Caco-2 (cell line): ENCODE results near the gene WNT5A. TPM values are rescaled to one million over a fixed set of nuclear protein-coding genes. Genes with fewer than 3 reads are reported as not detected.

Source experiments
- BruUV-seq: library from RNA; stranded (reverse); fragments of 400-500 nt; replicated peaks from 2 replicates; lab custom pipeline; 2021; lab: Mats Ljungman, UMichigan
- CTCF ChIA-PET: fragments of 300-600 bp; sonication (Branson Sonifier 250); formaldehyde crosslinking; loops from one replicate; lab custom pipeline; 2022; ENCODE audit warnings: antibody characterized with exemption; lab: Charles Lee
- POLR2A ChIA-PET: fragments of 300-600 bp; sonication (Branson Sonifier 250); formaldehyde crosslinking; loops from one replicate; lab custom pipeline; 2022; ENCODE audit warnings: antibody characterized with exemption; lab: Charles Lee
- DNase-seq, 2 experiments: peaks; one replicate each; pipeline versions ENCODE4 v3.0.0 to v3.0.0-alpha.2; 2020 to 2022
- H3K27me3 ChIP-seq: replicated peaks from 2 replicates; pipeline ENCODE4 v1.6.0; 2011; ENCODE audit warnings: low read length; ENCODE audit not compliant: control insufficient read depth, insufficient read depth
- H3K36me3 ChIP-seq: 2 replicates; pipeline ENCODE4 v1.5.1; 2011; ENCODE audit warnings: low read length; ENCODE audit not compliant: control insufficient read depth, insufficient read depth
- H3K4me1 ChIP-seq: fragments of 250-450 bp; sonication (Bioruptor Pico); 2 replicates; pipeline ENCODE4 v1.5.1; 2020; ENCODE audit warnings: mild to moderate bottlenecking
- H3K4me3 ChIP-seq: 2 replicates; pipeline ENCODE4 v1.5.1; 2011; ENCODE audit warnings: low read depth, mild to moderate bottlenecking, control low read depth, low read length
- H3K9me3 ChIP-seq: fragments of 250-450 bp; sonication (Bioruptor Pico); 2 replicates; pipeline ENCODE4 v1.5.1; 2020; ENCODE audit warnings: mild to moderate bottlenecking, moderate library complexity
- H3K27ac Mint-ChIP-seq: one replicate; pipeline ENCODE4 v1.8.0; 2022; ENCODE audit warnings: mixed read lengths; ENCODE audit not compliant: unreplicated experiment
- H3K27me3 Mint-ChIP-seq: one replicate; pipeline ENCODE4 v1.8.0; 2022; ENCODE audit warnings: mixed read lengths; ENCODE audit not compliant: insufficient read depth, unreplicated experiment
- H3K36me3 Mint-ChIP-seq: one replicate; pipeline ENCODE4 v1.8.0; 2022; ENCODE audit warnings: mild to moderate bottlenecking, mixed read lengths; ENCODE audit not compliant: insufficient read depth, unreplicated experiment
- H3K4me1 Mint-ChIP-seq: one replicate; pipeline ENCODE4 v1.8.0; 2022; ENCODE audit warnings: low read depth, mixed read lengths; ENCODE audit not compliant: unreplicated experiment
- H3K4me3 Mint-ChIP-seq: one replicate; pipeline ENCODE4 v1.8.0; 2022; ENCODE audit warnings: mild to moderate bottlenecking, moderate library complexity, mixed read lengths; ENCODE audit not compliant: unreplicated experiment
- H3K9me3 Mint-ChIP-seq: one replicate; pipeline ENCODE4 v1.8.0; 2022; ENCODE audit warnings: mixed read lengths; ENCODE audit not compliant: unreplicated experiment
- intact Hi-C: fragments of 100-400 bp; cut with micrococcal nuclease; formaldehyde crosslinking; loops from one replicate; pipeline ENCODE4 v1.10.0; 2022; ENCODE audit not compliant: unreplicated experiment
- total RNA-seq: library from RNA; stranded (reverse); gene quantifications from 2 replicates; pipeline ENCODE4 v1.2.3, GENCODE V29; 2022
- TF ChIP-seq, protein P1 (sequence below), 2 experiments: fragments of 200-600 bp in 1 of 2; IDR thresholded peaks; 1 replicate in 1 of 2; 2 replicates in 1 of 2; pipeline versions ENCODE4 v1.5.1 to v1.8.0; 2011 to 2022; ENCODE audit warnings: antibody characterized with exemption in 1 of 2, control low read depth in 1 of 2, inconsistent platforms in 1 of 2, low read depth in 1 of 2, low read length in 1 of 2, mild to moderate bottlenecking in 1 of 2, moderate library complexity in 1 of 2; ENCODE audit not compliant: insufficient read depth in 1 of 2, severe bottlenecking in 1 of 2, unreplicated experiment in 1 of 2

Gene WNT5A
- total RNA-seq, 1 experiment from 2014 or later = 8.8 TPM

DNA sequence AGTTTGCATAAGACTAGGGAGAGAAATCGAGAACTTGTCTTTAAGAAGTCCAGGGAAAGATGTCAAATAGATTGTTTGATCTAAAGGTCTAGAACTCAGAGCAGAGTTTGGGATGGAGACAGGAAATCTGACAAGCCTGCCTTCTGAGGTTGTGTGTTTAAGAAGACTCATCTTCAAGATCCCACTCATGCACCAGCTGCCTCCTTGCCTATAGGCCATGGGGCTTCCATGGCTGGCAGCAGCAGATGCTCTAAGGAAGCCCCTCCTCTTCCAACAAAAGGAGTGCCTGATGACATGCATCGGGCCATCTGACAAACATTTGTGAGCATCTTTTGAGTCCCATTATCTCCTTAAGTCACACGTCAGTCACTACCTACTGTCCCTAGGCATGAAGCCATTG is 47.4 kb downstream of the WNT5A start:
- DNase-seq = no peak
- intact Hi-C loops = no loop called here

DNA sequence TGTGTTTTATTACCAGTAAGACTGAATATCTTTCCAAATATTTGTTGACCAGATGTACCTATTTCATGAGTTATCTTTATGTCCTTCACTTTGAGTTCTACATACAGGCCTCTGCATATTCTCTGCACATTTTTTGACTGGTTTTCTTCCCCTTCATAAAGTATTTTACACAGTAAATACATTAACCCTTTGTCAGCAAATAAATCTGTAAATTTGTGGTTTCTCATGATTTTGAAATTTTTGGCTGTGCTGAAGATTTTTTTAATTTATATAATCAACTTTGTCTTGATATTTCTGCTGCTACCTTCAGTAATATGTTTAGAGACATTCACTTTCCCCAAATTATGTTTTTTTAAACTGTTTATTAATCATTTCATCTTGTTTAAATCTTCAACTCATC is 50.5 kb downstream of the WNT5A start:
- ChIA-PET CTCF (no interaction called here), POLR2A (no interaction called here)
- Histone ChIP-seq H3K4me1 (no peaks in the 10 kb centered on the region), H3K27me3 (no peaks in the 10 kb centered on the region), H3K4me3 (no peak overlapping the region), H3K36me3 (no peaks in the 10 kb centered on the region), H3K9me3 (no peaks in the 10 kb centered on the region)
- no peaks in the 10 kb centered on the region for H3K4me1 Mint-ChIP-seq
- DNase-seq = no peak
- no peaks in the 10 kb centered on the region for H3K27me3 Mint-ChIP-seq
- H3K36me3 Mint-ChIP-seq = no peaks in the 10 kb centered on the region
- intact Hi-C loops = no loop called here
- no TSS peak for BruUV-seq
- TF ChIP-seq, protein P1, sequence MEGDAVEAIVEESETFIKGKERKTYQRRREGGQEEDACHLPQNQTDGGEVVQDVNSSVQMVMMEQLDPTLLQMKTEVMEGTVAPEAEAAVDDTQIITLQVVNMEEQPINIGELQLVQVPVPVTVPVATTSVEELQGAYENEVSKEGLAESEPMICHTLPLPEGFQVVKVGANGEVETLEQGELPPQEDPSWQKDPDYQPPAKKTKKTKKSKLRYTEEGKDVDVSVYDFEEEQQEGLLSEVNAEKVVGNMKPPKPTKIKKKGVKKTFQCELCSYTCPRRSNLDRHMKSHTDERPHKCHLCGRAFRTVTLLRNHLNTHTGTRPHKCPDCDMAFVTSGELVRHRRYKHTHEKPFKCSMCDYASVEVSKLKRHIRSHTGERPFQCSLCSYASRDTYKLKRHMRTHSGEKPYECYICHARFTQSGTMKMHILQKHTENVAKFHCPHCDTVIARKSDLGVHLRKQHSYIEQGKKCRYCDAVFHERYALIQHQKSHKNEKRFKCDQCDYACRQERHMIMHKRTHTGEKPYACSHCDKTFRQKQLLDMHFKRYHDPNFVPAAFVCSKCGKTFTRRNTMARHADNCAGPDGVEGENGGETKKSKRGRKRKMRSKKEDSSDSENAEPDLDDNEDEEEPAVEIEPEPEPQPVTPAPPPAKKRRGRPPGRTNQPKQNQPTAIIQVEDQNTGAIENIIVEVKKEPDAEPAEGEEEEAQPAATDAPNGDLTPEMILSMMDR (IDR thresholded peaks at IDR 0.05; ENCODE audit: insufficient read depth in 1 of 2, low read depth in 1 of 2, low read length in 1 of 2, severe bottlenecking in 1 of 2, unreplicated experiment in 1 of 2) = no peak
- H3K4me3 Mint-ChIP-seq = no peak overlapping the region
- no peak overlapping the region for H3K27ac Mint-ChIP-seq
- no peaks in the 10 kb centered on the region for H3K9me3 Mint-ChIP-seq

More for the DNA sequence above, 47.4 kb downstream of the WNT5A start:
- TF ChIP-seq, protein P1 (IDR thresholded peaks at IDR 0.05; ENCODE audit: insufficient read depth in 1 of 2, low read depth in 1 of 2, low read length in 1 of 2, severe bottlenecking in 1 of 2, unreplicated experiment in 1 of 2) = no peak
- CTCF ChIA-PET = no interaction called here
- BruUV-seq = no TSS peak
- Histone ChIP-seq H3K4me3 (no peak overlapping the region), H3K36me3 (no peaks in the 10 kb centered on the region), H3K9me3 (no peaks in the 10 kb centered on the region), H3K27me3 (no peaks in the 10 kb centered on the region), H3K4me1 (no peaks in the 10 kb centered on the region)
- POLR2A ChIA-PET = no interaction called here
- no peaks in the 10 kb centered on the region for H3K9me3 Mint-ChIP-seq
- no peaks in the 10 kb centered on the region for H3K27me3 Mint-ChIP-seq
- H3K4me1 Mint-ChIP-seq = no peaks in the 10 kb centered on the region
- H3K27ac Mint-ChIP-seq = no peak overlapping the region
- H3K4me3 Mint-ChIP-seq = no peak overlapping the region
- no peaks in the 10 kb centered on the region for H3K36me3 Mint-ChIP-seq

DNA sequence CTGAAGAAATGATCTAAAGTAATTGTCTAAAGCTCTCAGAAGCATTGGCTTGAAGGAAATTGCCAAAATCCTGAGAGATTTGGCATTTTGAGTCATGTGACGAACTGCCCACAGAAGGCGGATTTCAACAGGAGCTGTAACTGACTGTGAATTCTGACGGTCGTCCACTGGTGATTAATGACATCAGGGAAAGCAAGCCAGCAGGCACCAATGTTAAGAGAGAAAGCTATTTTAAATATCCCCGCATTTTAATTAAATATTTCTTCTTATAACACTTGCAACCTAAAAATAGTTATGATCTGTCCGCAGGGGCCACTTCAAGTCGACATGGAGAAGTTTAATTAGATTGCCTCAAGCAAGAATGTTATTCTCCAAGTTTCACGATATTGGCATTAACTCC is 51.6 kb downstream of the WNT5A start:
- BruUV-seq = no TSS peak

More for the DNA sequence above, 51.6 kb downstream of the WNT5A start:
- intact Hi-C loops = no loop called here
- Mint-ChIP-seq H3K4me3 (no peak overlapping the region), H3K36me3 (no peaks in the 10 kb centered on the region), H3K4me1 (no peaks in the 10 kb centered on the region), H3K27me3 (no peaks in the 10 kb centered on the region), H3K9me3 (no peaks in the 10 kb centered on the region), H3K27ac (no peak overlapping the region)
- H3K36me3 ChIP-seq = no peaks in the 10 kb centered on the region
- ChIA-PET POLR2A (no interaction called here), CTCF (no interaction called here)
- TF ChIP-seq, protein P1 (IDR thresholded peaks at IDR 0.05; ENCODE audit: insufficient read depth in 1 of 2, low read depth in 1 of 2, low read length in 1 of 2, severe bottlenecking in 1 of 2, unreplicated experiment in 1 of 2) = no peak
- DNase-seq = no peak
- H3K4me1 ChIP-seq = no peaks in the 10 kb centered on the region
- H3K9me3 ChIP-seq = no peaks in the 10 kb centered on the region
- H3K27me3 ChIP-seq = no peaks in the 10 kb centered on the region
- H3K4me3 ChIP-seq = no peak overlapping the region
